ENCODE data around the gene FRMPD1.

The FRMPD1 gene

GRCh38 chr9:37683531-37684371 lies 33.0 kb downstream of the FRMPD1 start:
- no peak for DNase-seq (ENCODE audit: low read depth)

DNA sequence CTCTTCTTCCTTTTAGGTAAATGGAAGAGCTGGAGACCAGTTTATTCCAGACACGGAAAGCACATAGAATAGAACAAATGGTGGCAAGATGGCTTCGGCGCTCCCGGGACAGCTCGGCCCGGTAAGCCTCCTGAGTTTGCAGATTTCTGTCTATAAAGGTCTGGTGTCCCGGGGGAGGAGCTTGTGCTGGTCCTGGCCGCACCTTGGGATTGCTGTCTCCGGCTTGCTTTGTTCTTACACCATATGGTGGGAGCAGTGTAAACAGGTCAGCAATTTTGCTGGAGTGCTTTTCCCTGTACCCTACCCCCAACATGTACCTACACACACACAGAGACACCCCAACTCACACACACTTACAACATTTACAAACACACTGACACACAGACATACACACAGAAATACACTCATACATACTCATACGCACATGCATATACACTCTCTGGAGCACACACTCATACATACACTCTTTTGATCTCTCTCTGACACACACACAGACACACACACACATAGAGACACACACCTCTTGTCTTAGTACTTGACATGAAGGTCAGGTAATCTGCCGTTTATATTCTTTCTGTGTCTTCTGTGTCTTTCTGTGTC lies 42.0 kb downstream of the FRMPD1 start:
- no peak for DNase-seq (ENCODE audit: low read depth)

GRCh38 chr9:37693260-37693659 lies 42.5 kb downstream of the FRMPD1 start:
- DNase-seq (ENCODE audit: low read depth), result peak; percentile 13

DNA sequence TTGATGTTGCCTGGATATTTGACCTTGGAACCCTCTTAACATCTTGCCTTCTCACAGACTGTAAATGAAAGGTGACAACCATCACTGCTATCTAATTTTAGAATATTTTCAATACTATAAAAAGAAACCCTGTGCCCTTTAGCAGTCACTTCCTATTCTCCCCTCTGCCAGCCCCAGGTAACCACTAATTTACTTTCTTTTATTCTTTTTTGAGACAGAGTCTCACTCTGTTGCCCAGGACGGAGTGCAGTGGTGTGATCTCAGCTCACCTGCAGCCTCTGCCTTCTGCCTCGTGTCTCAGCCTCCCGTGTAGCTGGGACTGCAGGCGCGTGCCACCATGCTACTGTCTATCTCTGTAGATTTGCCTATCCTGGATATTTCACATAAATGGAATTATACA lies 43.6 kb downstream of the FRMPD1 start:
- no peak for DNase-seq (ENCODE audit: low read depth)

DNA sequence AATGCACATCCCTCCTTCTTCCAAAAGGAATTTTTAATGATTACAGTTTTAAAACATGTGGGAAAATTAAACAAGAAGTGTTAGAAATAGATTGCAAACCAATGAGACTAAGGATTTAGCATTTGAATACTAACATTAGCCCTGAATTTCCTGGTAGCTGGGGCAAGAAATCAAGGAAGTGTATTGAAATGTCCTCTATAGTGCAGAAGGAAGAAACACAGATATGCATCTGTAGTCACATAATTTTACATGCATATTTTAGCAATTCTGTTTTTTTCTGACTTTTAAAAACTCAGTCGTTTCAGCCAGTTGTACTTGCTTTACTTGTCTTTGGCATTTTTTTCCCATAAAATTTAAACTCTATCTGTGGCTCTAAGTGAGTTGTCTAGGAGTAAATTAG lies 45.8 kb downstream of the FRMPD1 start:
- DNase-seq (ENCODE audit: low read depth), result no peak

DNA sequence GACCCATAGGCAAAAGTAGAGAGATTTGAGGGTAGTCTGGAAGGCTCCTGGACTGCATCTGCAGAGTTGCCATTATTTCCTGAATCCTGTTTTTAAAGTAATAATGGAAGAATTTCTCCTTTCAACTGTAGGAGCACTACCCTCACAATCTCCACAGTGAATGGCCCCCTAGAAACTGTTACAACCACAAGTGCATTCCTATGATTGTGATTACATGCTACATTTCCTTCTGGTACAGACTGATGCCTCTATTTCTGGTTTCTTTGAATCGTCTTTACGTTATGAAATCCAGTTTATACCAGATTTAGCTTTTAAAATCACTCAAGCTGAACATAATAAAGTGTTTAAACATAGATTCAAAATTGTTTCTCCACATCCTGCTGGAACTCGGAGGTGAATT lies 49.4 kb downstream of the FRMPD1 start:
- DNase-seq (ENCODE audit: low read depth), result no peak

GRCh38 chr9:37700900-37701299 lies 50.1 kb downstream of the FRMPD1 start:
- no peak for DNase-seq (ENCODE audit: low read depth)

DNA sequence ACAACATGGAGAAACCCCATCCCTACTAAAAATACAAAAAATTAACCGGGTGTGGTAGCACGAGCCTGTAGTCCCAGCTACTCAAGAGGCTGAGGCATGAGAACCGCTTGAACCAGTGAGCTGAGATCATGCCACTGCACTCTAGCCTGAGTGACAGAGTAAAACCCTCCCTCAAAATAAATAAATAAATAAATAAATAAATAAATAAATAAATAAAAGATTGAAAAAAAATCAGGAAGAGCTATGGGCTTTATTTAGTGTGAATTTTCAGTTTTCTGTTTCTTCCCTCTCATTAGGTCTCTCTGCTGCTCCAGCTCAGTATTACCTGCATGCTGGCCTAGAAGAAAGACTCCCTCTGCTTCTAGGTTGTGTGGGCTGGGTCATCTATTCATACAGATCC lies 55.0 kb downstream of the FRMPD1 start:
- DNase-seq (ENCODE audit: low read depth), result no peak

DNA sequence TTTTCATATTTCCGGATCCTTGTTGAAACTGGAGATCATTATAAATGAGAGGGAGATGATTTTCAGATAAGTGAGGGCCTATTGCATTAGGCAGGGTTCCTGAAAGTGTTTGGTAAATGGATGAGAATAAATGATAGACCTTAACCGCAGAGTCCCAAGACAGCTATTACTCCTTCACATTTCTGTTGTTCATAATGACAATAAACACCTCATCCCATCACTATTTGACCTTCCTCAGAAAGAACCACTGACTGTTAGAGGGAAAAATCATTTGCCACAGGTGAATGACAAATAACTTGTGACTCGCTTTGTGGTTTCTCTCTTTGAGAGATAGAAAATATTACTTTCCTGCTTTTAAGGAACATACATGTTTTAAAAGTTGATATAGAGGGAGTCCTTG lies 55.5 kb downstream of the FRMPD1 start:
- peak; percentile 50 for DNase-seq (ENCODE audit: low read depth)

DNA sequence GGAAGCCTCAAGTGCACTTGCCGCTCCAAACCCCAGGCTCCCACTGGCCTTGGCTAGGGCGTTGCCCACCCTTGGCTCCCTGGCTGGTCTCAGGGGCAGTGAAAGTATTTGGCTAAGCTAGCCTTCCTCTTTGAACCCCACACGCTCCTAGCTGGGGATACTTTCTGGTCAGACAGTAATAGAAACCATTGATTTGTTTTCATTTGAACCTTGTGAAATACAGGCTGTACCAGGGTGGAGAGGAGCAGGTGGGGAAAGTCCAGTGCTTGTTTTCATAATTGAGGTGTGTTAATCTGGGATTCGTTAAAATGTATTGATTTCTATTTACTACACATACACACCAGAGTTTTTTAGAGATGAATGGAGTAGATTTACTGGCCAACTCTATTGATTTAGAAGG lies 57.0 kb downstream of the FRMPD1 start:
- DNase-seq (ENCODE audit: low read depth), result no peak

DNA sequence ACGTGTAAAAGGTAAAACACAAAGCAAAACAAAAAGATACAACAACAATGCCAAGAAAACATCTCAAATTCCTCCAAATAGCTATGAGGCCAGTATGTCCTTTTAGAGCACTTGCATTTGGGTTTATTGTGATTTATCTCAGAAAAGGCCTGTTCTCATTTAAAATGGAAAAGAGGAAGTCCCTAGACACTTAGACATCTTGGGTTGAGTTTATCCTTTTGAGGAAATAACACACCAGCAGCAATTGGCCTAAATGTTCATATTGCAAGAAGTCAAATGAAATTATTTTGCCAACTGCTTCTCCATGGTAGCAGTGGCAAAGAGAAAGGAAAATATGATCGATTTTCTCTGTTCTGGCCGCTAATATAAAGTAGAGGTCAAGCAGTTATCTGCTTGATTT lies 59.3 kb downstream of the FRMPD1 start:
- DNase-seq (ENCODE audit: low read depth), result no peak

DNA sequence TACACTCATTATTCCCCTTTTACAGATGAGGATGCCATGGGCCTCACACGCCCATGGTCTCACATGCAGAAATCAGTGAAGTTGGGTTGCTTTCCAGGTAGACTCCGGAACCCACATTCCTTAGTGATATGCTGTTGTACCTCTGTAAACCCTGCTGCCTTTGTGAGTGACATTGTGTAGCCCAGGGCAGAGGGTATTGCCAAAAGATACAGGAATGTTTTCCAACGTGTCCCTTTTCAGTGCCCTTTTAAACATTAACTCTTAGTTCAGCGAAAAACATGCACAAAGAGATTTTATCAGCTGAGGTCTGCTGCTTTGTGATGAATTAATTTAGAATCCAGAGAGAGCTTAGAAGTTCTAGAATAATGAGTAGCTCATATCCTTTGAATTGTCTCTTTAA lies 64.5 kb downstream of the FRMPD1 start:
- DNase-seq (ENCODE audit: low read depth), result no peak

DNA sequence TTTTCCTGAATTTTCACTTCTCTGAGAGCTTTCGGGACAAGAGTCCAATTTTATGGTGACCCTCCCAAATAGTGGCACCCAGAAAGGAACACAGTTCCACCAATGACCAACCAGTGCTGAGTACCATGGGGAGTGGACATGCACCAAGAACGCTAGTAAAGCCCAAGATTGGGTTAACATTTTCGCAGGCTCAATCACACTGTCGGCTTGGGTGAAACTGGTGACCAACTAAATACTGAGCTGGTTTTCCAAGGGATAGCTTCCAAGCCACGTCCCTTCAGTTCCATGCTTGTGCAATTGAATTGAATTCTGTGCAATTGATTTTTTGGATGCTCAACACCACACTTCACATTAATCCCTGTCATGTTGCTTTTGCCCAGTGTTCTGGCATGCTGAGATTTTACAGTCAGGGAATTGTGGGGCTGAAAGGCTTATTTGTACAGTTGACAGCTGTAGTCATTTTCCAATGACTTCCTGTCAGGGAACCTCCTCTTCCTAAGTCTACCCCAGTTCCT lies 65.3 kb downstream of the FRMPD1 start:
- no peak for DNase-seq (ENCODE audit: low read depth)

DNA sequence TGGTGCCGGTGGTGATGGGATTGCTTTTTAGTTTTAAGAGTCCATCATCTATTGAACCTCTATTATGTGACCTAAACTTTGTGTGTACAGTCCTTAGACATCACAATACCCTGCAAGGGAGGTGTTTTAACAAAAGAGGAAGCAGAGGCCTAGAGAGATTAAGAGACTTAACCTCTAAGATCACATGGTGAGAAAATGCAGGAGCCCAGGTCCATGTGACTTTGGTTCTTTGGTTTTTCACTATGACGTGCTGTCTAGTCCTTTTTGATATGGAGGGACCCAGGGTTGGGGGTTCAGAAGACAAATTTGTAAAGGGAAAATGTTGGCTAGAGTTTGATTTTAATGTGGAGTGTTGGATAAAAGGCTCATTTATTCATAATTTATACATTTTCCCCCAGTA lies 68.8 kb downstream of the FRMPD1 start:
- no peak for DNase-seq (ENCODE audit: low read depth)

DNA sequence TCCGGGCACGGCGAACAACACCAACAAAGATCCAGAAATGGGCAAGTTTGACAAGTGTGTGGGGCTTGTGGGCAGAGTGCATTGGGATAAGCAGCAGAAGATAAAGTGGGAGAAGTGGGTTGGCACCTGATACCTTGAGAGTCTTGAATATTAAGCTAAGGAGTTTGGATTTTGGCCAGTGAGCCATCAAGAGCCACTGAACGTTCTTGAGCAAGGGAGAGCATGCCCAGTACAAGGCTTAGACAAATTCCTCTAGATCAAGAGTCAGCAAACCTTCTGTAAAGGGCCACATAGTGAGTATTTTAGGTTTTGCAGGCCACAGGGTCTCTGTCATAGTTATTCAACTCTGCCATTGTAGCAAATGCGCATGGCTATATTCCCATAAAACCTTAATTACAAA lies 76.3 kb downstream of the FRMPD1 start:
- DNase-seq (ENCODE audit: low read depth), result no peak

- no peak for DNase-seq (ENCODE audit: low read depth)
Measured at GRCh38 chr9:37729499-37729898, 78.7 kb downstream of the FRMPD1 start.

GRCh38 chr9:37730256-37730655 lies 79.5 kb downstream of the FRMPD1 start:
- DNase-seq (ENCODE audit: low read depth), result peak; percentile 41

- no peak for DNase-seq (ENCODE audit: low read depth)
Measured at GRCh38 chr9:37730839-37731238, 80.1 kb downstream of the FRMPD1 start.

GRCh38 chr9:37732086-37732741 lies 81.5 kb downstream of the FRMPD1 start:
- DNase-seq (ENCODE audit: low read depth), result no peak

DNA sequence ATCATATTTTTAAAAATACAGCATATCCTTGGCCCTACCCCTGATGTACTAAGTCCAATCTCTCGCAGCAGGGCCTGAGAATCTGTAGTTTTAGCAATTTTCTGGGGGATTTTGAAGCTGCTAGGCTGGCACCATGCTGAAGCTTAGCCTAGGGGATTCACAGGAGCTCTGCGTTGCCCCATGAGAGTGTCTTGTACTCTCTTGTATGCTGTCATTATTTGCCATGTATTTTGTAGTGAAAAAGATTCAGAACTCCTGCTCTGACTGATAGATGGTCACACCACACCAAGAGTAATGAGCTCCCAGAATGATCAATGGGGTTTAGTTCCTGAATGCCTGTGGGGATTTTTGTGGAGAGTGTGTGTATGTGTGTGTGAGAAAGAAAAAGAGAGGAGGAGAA lies 82.2 kb downstream of the FRMPD1 start:
- DNase-seq (ENCODE audit: low read depth), result no peak

- DNase-seq (ENCODE audit: low read depth), result no peak
Measured at GRCh38 chr9:37739222-37739621, 88.5 kb downstream of the FRMPD1 start.

GRCh38 chr9:37740128-37740527 lies 89.4 kb downstream of the FRMPD1 start:
- no peak for DNase-seq (ENCODE audit: low read depth)

Data from ELR (cell line).